KOPT-K1 (cell line): ENCODE data around the gene LAPTM5.

Source experiments
- H3K27ac ChIP-seq: fragments of 200-600 bp; sonication (generic); 2 replicates; pipeline ENCODE4 v1.5.1; 2016; ENCODE audit warnings: antibody characterized with exemption, mild to moderate bottlenecking, low read depth, low read length; ENCODE audit not compliant: poor library complexity, severe bottlenecking
- H3K36me3 ChIP-seq: fragments of 200-600 bp; sonication (generic); 2 replicates; pipeline ENCODE4 v1.5.1; 2017; ENCODE audit warnings: antibody characterized with exemption, mild to moderate bottlenecking, low read length, moderate library complexity; ENCODE audit not compliant: insufficient read depth
- H3K9me3 ChIP-seq: fragments of 200-600 bp; sonication (generic); 2 replicates; pipeline ENCODE4 v1.5.1; 2017; ENCODE audit warnings: antibody characterized with exemption, low read length, mild to moderate bottlenecking; ENCODE audit not compliant: insufficient read depth, poor library complexity, severe bottlenecking

LAPTM5 gene

GRCh38 chr1:30728340-30728739 is 29.2 kb downstream of the LAPTM5 start:
- Histone ChIP-seq H3K27ac (no peak overlapping the region), H3K9me3 (no peaks in the 10 kb centered on the region), H3K36me3 (peaks cover 11% of the 10 kb centered on the region)

- Histone ChIP-seq H3K9me3 (no peaks in the 10 kb centered on the region), H3K36me3 (peaks cover 6% of the 10 kb centered on the region; the same call in 1 of the 2 replicates), H3K27ac (no peak overlapping the region)
These were observed 29.8 kb downstream of the LAPTM5 start for GRCh38 chr1:30727824-30728223.

GRCh38 chr1:30726773-30727684 is 30.5 kb downstream of the LAPTM5 start:
- no peaks in the 10 kb centered on the region for H3K36me3 ChIP-seq
- no peaks in the 10 kb centered on the region for H3K9me3 ChIP-seq
- H3K27ac ChIP-seq, result no peak overlapping the region

- Histone ChIP-seq H3K27ac (no peak overlapping the region), H3K36me3 (no peaks in the 10 kb centered on the region), H3K9me3 (no peaks in the 10 kb centered on the region)
These were observed 31.3 kb downstream of the LAPTM5 start for GRCh38 chr1:30726236-30726635.

GRCh38 chr1:30725450-30726095 is 32.0 kb downstream of the LAPTM5 start:
- Histone ChIP-seq H3K36me3 (no peaks in the 10 kb centered on the region), H3K27ac (no peak overlapping the region), H3K9me3 (no peaks in the 10 kb centered on the region)

- H3K9me3 ChIP-seq, result no peaks in the 10 kb centered on the region
These were observed 32.7 kb downstream of the LAPTM5 start for GRCh38 chr1:30724655-30725421.

GRCh38 chr1:30724175-30724574 is 33.4 kb downstream of the LAPTM5 start:
- Histone ChIP-seq H3K9me3 (no peaks in the 10 kb centered on the region), H3K36me3 (no peaks in the 10 kb centered on the region), H3K27ac (no peak overlapping the region)

More at GRCh38 chr1:30724655-30725421, 32.7 kb downstream of the LAPTM5 start:
- Histone ChIP-seq H3K36me3 (no peaks in the 10 kb centered on the region), H3K27ac (no peak overlapping the region)

- no peaks in the 10 kb centered on the region for H3K9me3 ChIP-seq
- H3K36me3 ChIP-seq, result no peaks in the 10 kb centered on the region
- no peak within 1 kb of the TSS for H3K27ac ChIP-seq
These were observed 34.2 kb downstream of the LAPTM5 start, which contains the start of gene MATN1 for GRCh38 chr1:30723331-30723755. TSS of gene MATN1 (minus strand) at chr1:30723585. CDS start at chr1:30723551, 34 bp downstream.

GRCh38 chr1:30721812-30722537 is 35.6 kb downstream of the LAPTM5 start:
- H3K9me3 ChIP-seq, result no peaks in the 10 kb centered on the region
- no peak overlapping the region for H3K27ac ChIP-seq
- H3K36me3 ChIP-seq, result no peaks in the 10 kb centered on the region

- Histone ChIP-seq H3K36me3 (no peaks in the 10 kb centered on the region), H3K27ac (no peak overlapping the region), H3K9me3 (no peaks in the 10 kb centered on the region)
These were observed 36.2 kb downstream of the LAPTM5 start for GRCh38 chr1:30721341-30721793.

GRCh38 chr1:30720271-30721223 is 37.0 kb downstream of the LAPTM5 start:
- Histone ChIP-seq H3K9me3 (peaks cover 7% of the 10 kb centered on the region), H3K36me3 (no peaks in the 10 kb centered on the region), H3K27ac (no peak overlapping the region)

GRCh38 chr1:30719406-30720270 is 37.9 kb downstream of the LAPTM5 start:
- H3K27ac ChIP-seq, result no peak overlapping the region
- H3K9me3 ChIP-seq, result peaks cover 11% of the 10 kb centered on the region
- H3K36me3 ChIP-seq, result no peaks in the 10 kb centered on the region
